IgD-negative memory B cell (primary cell): ENCODE results near the gene U2AF2. TPM values are rescaled to one million over a fixed set of nuclear protein-coding genes. Genes with fewer than 3 reads are reported as not detected.

Experiments used
- H3K27ac Mint-ChIP-seq, 3 donors: one replicate each; pipeline ENCODE4 v1.8.0; 2020 to 2022; ENCODE audit warnings: mild to moderate bottlenecking in 3 of 3, mixed read lengths in 3 of 3, moderate library complexity in 1 of 3
- H3K27me3 Mint-ChIP-seq: one replicate; pipeline ENCODE4 v1.8.0; 2021; ENCODE audit warnings: mixed read lengths
- H3K36me3 Mint-ChIP-seq: one replicate; pipeline ENCODE4 v1.8.0; 2020; ENCODE audit warnings: mild to moderate bottlenecking, mixed read lengths
- H3K4me1 Mint-ChIP-seq, 3 donors: one replicate each; pipeline ENCODE4 v1.8.0; 2020 to 2022; ENCODE audit warnings: mixed read lengths in 3 of 3, mild to moderate bottlenecking in 1 of 3
- H3K4me3 Mint-ChIP-seq, 4 donors: one replicate each; pipeline ENCODE4 v1.8.0; 2020 to 2022; ENCODE audit warnings: mild to moderate bottlenecking in 4 of 4, mixed read lengths in 4 of 4, moderate library complexity in 3 of 4
- H3K9me3 Mint-ChIP-seq, 3 donors: one replicate each; pipeline ENCODE4 v1.8.0; 2020 to 2021; ENCODE audit warnings: mixed read lengths in 3 of 3, mild to moderate bottlenecking in 1 of 3
- polyA plus RNA-seq: library from polyadenylated mRNA; unstranded; fragments of 300-500 nt; fragmentation: Illumina TruSeq; gene quantifications from one replicate; pipeline ENCODE4 v1.2.3, GENCODE V29; 2021

Gene U2AF2
- polyA plus RNA-seq, 1 donor from 2014 or later = 14.2 TPM

GRCh38 chr19:55616395-55616875 is 38.4 kb upstream of the U2AF2 start:
- H3K27ac Mint-ChIP-seq = no peak overlapping the region
- peaks cover 9 to 18% (median 13%) of the 10 kb centered on the region in 3 donors for H3K4me1 Mint-ChIP-seq
- H3K27me3 Mint-ChIP-seq = no peaks in the 10 kb centered on the region
- H3K9me3 Mint-ChIP-seq = no peaks in the 10 kb centered on the region
- no peak overlapping the region for H3K4me3 Mint-ChIP-seq
- H3K36me3 Mint-ChIP-seq = no peaks in the 10 kb centered on the region

DNA sequence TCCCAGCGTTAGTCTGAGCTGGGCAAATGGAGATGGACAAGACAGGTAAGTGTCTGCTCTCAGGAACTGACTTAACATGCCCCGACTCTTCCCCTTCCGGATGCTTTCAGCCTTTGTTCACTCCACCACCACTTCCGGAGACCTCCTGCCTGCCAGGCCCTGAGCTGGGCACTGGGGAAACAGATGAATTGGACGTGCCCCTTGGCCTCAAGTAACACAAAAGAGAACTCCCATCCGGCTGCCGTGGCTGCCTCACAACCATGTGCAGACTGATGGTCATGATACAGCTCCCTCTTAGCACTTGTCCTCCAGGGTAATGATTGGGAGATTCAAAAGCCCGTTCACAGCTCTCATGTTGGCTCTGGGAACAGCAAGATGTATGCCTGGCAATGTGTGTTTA is 37.4 kb upstream of the U2AF2 start:
- no peak overlapping the region for H3K27ac Mint-ChIP-seq
- H3K9me3 Mint-ChIP-seq = no peaks in the 10 kb centered on the region

DNA sequence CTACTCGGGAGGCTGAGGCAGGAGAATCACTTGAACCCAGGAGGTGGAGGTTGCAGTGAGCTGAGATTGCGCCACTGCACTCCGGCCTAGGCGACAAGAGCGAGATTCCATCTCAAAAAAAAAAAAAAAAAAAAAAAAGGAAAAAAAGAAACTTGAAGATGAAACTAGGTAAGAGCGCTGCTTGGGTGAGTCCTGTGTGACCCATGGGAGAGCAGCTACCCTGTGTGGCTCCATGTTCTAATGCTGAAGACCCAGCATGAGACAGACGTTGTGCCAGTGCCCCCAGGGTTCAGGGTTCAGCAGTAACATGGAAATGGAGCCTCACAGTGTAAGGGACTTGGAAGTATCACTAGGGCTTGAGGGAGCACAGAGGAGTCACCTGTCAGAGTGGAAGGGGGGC is 36.4 kb upstream of the U2AF2 start:
- Mint-ChIP-seq H3K4me3 (no peak overlapping the region), H3K36me3 (peaks cover 2% of the 10 kb centered on the region), H3K27ac (peak overlapping the region in 1 of 3 donors; percentile 83), H3K4me1 (peaks cover under 1 to 9% (median 4%) of the 10 kb centered on the region in 3 donors), H3K9me3 (no peaks in the 10 kb centered on the region), H3K27me3 (no peaks in the 10 kb centered on the region)

More for the DNA sequence above, 37.4 kb upstream of the U2AF2 start:
- Mint-ChIP-seq H3K4me3 (no peak overlapping the region), H3K27me3 (no peaks in the 10 kb centered on the region), H3K4me1 (peaks cover 2 to 8% (median 7%) of the 10 kb centered on the region in 3 donors), H3K36me3 (no peaks in the 10 kb centered on the region)

- Mint-ChIP-seq H3K36me3 (peaks cover 2% of the 10 kb centered on the region), H3K4me3 (peak overlapping the region in 1 of 4 donors; percentile 43)
Measured at GRCh38 chr19:55619286-55619685, 35.5 kb upstream of the U2AF2 start.

GRCh38 chr19:55620410-55621204 is 34.2 kb upstream of the U2AF2 start:
- Mint-ChIP-seq H3K36me3 (peaks cover 2% of the 10 kb centered on the region), H3K4me3 (peak overlapping the region in 2 of 4 donors; percentile 41 to 58), H3K4me1 (peaks cover 6 to 16% (median 6%) of the 10 kb centered on the region in 3 donors), H3K27ac (peak overlapping the region in 2 of 3 donors; percentile 57 to 74), H3K9me3 (no peaks in the 10 kb centered on the region), H3K27me3 (no peaks in the 10 kb centered on the region)

More at GRCh38 chr19:55619286-55619685, 35.5 kb upstream of the U2AF2 start:
- Mint-ChIP-seq H3K27me3 (no peaks in the 10 kb centered on the region), H3K9me3 (no peaks in the 10 kb centered on the region), H3K4me1 (peaks cover 4 to 10% (median 6%) of the 10 kb centered on the region in 3 donors), H3K27ac (no peak overlapping the region)

GRCh38 chr19:55621205-55621672 is 33.6 kb upstream of the U2AF2 start:
- Mint-ChIP-seq H3K9me3 (no peaks in the 10 kb centered on the region), H3K36me3 (peaks cover 2% of the 10 kb centered on the region), H3K4me3 (peak overlapping the region in 1 of 4 donors; percentile 41), H3K4me1 (peaks cover 6 to 16% (median 6%) of the 10 kb centered on the region in 3 donors), H3K27ac (no peak overlapping the region), H3K27me3 (no peaks in the 10 kb centered on the region)

DNA sequence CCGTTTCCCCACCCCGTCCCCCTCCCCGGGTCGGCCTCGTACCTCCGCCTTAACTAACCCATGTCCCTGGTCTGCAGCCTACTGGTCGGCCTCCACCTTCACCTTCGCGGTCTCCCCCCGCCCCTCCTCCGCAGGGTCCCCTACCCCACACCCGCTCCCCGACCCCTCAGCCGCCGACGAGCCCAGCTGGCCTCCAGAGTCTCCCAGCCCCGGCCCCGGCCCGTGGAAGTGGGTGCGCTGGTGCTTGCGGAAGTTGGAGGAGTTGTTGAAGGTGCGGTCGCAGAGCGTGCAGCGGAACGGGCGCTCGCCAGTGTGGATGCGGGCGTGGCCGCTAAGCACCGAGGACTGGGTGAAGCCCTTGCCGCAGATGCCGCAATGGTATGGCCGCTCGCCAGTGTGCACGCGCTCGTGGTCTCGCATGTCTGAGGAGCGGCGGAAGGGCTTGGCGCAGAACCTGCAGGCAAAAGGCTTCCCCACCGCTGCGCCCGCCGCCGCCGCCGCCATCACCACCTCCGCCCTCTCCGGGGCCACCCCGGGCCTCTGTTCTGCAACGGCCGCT is 33.1 kb upstream of the U2AF2 start:
- Mint-ChIP-seq H3K4me3 (no peak overlapping the region), H3K27me3 (no peaks in the 10 kb centered on the region), H3K36me3 (peaks cover 2% of the 10 kb centered on the region), H3K4me1 (peaks cover 6 to 16% (median 6%) of the 10 kb centered on the region in 3 donors), H3K9me3 (no peaks in the 10 kb centered on the region), H3K27ac (no peak overlapping the region)

DNA sequence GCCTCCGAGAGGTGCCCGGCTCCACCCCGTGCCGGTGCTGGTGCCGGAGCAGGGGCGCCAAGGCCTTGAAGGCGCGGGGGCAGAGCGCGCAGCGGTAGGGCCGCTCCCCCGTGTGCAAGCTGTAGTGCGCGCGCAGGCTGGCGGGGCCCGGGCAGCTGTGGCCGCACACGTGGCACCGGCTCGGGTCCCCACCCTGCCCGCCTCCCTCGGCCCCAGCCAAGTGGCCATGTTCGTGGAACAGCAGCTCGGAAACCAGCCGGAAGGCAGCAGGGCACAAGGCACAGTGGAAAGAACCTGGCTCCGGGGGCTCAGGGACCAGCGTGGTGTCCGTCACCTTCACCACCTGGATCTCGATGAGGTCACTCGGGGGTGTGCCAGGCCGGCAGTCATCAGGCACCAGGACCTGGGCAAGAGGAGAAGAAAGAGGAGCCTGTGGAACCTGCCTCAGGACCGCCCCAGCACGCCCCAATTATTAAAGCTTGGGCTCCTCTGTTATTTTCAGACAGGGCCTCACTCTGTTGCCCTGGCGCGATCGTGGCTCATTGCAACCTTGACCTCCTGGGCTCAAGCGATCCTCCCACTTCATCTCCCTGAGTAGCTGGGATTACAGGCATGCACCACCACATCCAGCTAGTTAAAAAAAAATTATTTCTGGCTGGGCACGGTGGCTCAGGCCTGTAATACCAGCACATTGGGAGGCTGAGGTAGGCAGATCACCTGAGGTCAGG is 32.4 kb upstream of the U2AF2 start:
- Mint-ChIP-seq H3K4me3 (peak overlapping the region in 1 of 4 donors; percentile 55), H3K4me1 (peaks cover 6 to 16% (median 6%) of the 10 kb centered on the region in 3 donors), H3K36me3 (peaks cover 2% of the 10 kb centered on the region), H3K9me3 (no peaks in the 10 kb centered on the region), H3K27me3 (no peaks in the 10 kb centered on the region), H3K27ac (no peak overlapping the region)

GRCh38 chr19:55623130-55623529 is 31.7 kb upstream of the U2AF2 start:
- H3K27ac Mint-ChIP-seq = peak overlapping the region in 1 of 3 donors; percentile 97
- H3K9me3 Mint-ChIP-seq = no peaks in the 10 kb centered on the region
- peaks cover 2% of the 10 kb centered on the region for H3K36me3 Mint-ChIP-seq
- peak overlapping the region in 1 of 4 donors; percentile 95 for H3K4me3 Mint-ChIP-seq
- H3K27me3 Mint-ChIP-seq = no peaks in the 10 kb centered on the region
- peaks cover 6 to 16% (median 6%) of the 10 kb centered on the region in 3 donors for H3K4me1 Mint-ChIP-seq

- peak overlapping the region in 3 of 4 donors; percentile 85 to 99 (median 95) for H3K4me3 Mint-ChIP-seq
Measured at GRCh38 chr19:55623561-55623960, 31.3 kb upstream of the U2AF2 start.

GRCh38 chr19:55624109-55625003 is 30.5 kb upstream of the U2AF2 start, which contains the start of gene ZNF784:
TSS of gene ZNF784 (minus strand) at chr19:55624566. CDS start at chr19:55624561, 5 bp downstream.
- H3K9me3 Mint-ChIP-seq = no peaks in the 10 kb centered on the region
- peaks cover 6 to 14% (median 6%) of the 10 kb centered on the region in 3 donors for H3K4me1 Mint-ChIP-seq

More at GRCh38 chr19:55623561-55623960, 31.3 kb upstream of the U2AF2 start:
- Mint-ChIP-seq H3K27me3 (no peaks in the 10 kb centered on the region), H3K9me3 (no peaks in the 10 kb centered on the region), H3K4me1 (peaks cover 6 to 16% (median 6%) of the 10 kb centered on the region in 3 donors), H3K27ac (peak overlapping the region in 2 of 3 donors; percentile 94 to 97), H3K36me3 (peaks cover 2% of the 10 kb centered on the region)

GRCh38 chr19:55625004-55625326 is 29.9 kb upstream of the U2AF2 start:
- Mint-ChIP-seq H3K36me3 (peaks cover 2% of the 10 kb centered on the region), H3K27me3 (no peaks in the 10 kb centered on the region), H3K4me3 (peak overlapping the region; percentile 85 to 99 (median 96)), H3K27ac (peak overlapping the region; percentile 94 to 97 (median 97)), H3K9me3 (no peaks in the 10 kb centered on the region), H3K4me1 (peaks cover 6 to 10% (median 6%) of the 10 kb centered on the region in 3 donors)

More at GRCh38 chr19:55624109-55625003, 30.5 kb upstream of the U2AF2 start, which contains the start of gene ZNF784:
- Mint-ChIP-seq H3K27me3 (no peaks in the 10 kb centered on the region), H3K27ac (peak within 1 kb of the TSS; percentile 94 to 97 (median 97)), H3K36me3 (peaks cover 2% of the 10 kb centered on the region), H3K4me3 (peak within 1 kb of the TSS; percentile 85 to 99 (median 96))

DNA sequence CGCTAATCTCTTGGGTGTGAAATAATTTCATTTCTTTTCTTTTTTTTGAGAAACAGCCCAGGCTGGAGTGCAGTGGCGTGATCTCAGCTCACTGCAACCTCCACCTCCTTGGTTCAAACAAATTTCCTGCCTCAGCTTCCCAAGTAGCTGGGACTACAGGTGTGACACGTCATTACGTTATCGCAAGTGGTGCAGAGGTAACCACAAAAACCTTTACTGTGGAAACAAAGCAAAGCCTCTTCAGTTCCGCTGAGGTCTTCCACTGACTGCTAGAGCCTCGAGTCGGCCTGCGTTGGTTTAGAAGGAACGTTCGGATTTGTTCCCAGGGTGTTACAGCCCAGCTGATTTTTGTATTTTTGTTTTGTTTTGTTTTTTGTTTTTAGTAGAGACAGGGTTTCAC is 28.5 kb upstream of the U2AF2 start:
- Mint-ChIP-seq H3K9me3 (no peaks in the 10 kb centered on the region), H3K27me3 (no peaks in the 10 kb centered on the region), H3K36me3 (peaks cover 2% of the 10 kb centered on the region), H3K4me1 (peaks cover 2 to 11% (median 7%) of the 10 kb centered on the region in 3 donors), H3K27ac (peak overlapping the region in 2 of 3 donors; percentile 43 to 72), H3K4me3 (peak overlapping the region in 2 of 4 donors; percentile 22 to 25)

DNA sequence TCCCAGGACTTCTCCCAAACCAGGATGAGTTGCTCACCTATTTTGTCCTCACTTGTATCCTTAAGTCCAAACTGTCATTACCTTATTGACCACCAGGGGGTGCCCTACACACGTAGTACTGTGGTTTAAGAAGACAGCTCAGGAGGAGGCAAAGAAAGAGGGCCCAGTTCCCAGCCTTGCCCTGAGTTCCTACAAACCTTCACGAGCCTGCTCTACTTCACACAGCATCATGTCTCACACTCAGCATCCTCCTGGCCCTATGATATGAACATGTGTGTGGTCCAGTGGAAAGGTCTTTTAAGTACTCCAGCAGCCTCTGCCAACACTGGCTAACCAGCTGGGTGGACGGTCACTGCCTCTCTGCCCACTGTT is 22.4 kb upstream of the U2AF2 start:
- H3K4me3 Mint-ChIP-seq = peak overlapping the region in 3 of 4 donors; percentile 63 to 71 (median 67)
- peaks cover 6% of the 10 kb centered on the region for H3K36me3 Mint-ChIP-seq
- H3K27ac Mint-ChIP-seq = peak overlapping the region; percentile 64 to 76 (median 70)
- H3K9me3 Mint-ChIP-seq = no peaks in the 10 kb centered on the region
- peaks cover 16 to 38% (median 36%) of the 10 kb centered on the region in 3 donors for H3K4me1 Mint-ChIP-seq
- no peaks in the 10 kb centered on the region for H3K27me3 Mint-ChIP-seq
